Upper lobe of left lung (tissue), 6 donors: ENCODE data around the gene STAB2. TPM values are rescaled to one million over a fixed set of nuclear protein-coding genes. Genes with fewer than 3 reads are reported as not detected.

Source experiments
- ATAC-seq, 2 donors: fragments of 200-7000 bp; cut with Tn5 transposase; one replicate each; pipeline ENCODE4 v1.9.1; 2022; ENCODE audit warnings: mild to moderate bottlenecking in 2 of 2, moderate library complexity in 2 of 2; ENCODE audit not compliant: low FRiP score in 2 of 2
- DNase-seq, 2 donors: peaks; one replicate each; pipeline ENCODE4 v3.0.0-alpha.2; 2019 to 2020
- H3K27ac ChIP-seq, 4 donors: fragments of 200-600 bp; sonication (generic); one replicate each; pipeline ENCODE4 v1.5.1; 2016 to 2019
- H3K27me3 ChIP-seq, 4 donors: fragments of 200-600 bp; sonication (generic); one replicate each; pipeline ENCODE4 v1.5.1; 2017 to 2019
- H3K36me3 ChIP-seq, 4 donors: fragments of 200-600 bp; sonication (generic); one replicate each; pipeline ENCODE4 v1.5.1; 2016 to 2019
- H3K4me1 ChIP-seq, 4 donors: fragments of 200-600 bp; sonication (generic); one replicate each; pipeline ENCODE4 v1.5.1; 2018 to 2019
- H3K4me3 ChIP-seq, 4 donors: fragments of 200-600 bp; sonication (generic); one replicate each; pipeline ENCODE4 v1.5.1; 2017 to 2019; ENCODE audit warnings: mild to moderate bottlenecking in 2 of 4, moderate library complexity in 1 of 4
- H3K9me3 ChIP-seq, 4 donors: fragments of 200-600 bp; sonication (generic); one replicate each; pipeline ENCODE4 v1.5.1; 2018 to 2019
- CTCF ChIP-seq, 6 experiments: fragments of 450-650 bp in 4 of 6; fragments of 200-600 bp in 2 of 6; sonication (generic) in 2 of 6; IDR thresholded peaks; one replicate each; pipeline ENCODE4 v1.5.1; 2016 to 2019; ENCODE audit warnings: antibody characterized with exemption in 6 of 6
- EP300 ChIP-seq, 4 donors: sonication (generic); formaldehyde crosslinking; IDR thresholded peaks; one replicate each; pipeline ENCODE4 v1.5.1; 2017; ENCODE audit warnings: antibody characterized with exemption in 4 of 4, control low read depth in 2 of 4
- POLR2A ChIP-seq, 4 donors: fragments of 450-650 bp; IDR thresholded peaks; one replicate each; pipeline ENCODE4 v1.5.1; 2016 to 2017; ENCODE audit warnings: antibody characterized with exemption in 4 of 4, mild to moderate bottlenecking in 2 of 4
- POLR2AphosphoS5 ChIP-seq, 2 donors: sonication (generic); formaldehyde crosslinking; IDR thresholded peaks; one replicate each; pipeline ENCODE4 v1.5.1; 2017; ENCODE audit warnings: antibody characterized with exemption in 2 of 2
- WGBS, 2 donors: methylation state at CpG; one replicate each; pipeline ENCODE4 v1.1.5; 2017 to 2018; 5-methylcytosine and 5-hydroxymethylcytosine counted together
- total RNA-seq, 6 donors: library from RNA; depleted of rRNA in 4 of 6; stranded (reverse); fragments of >200 nt in 4 of 6; gene quantifications; one replicate each; pipeline versions ENCODE4 v1.1.0 to v1.2.1, GENCODE V29; 2016 to 2021
- donor health status: DM: no; HTN: no; CAD: no; lungs with moderate emphysema.
- donor health status: DM: no; HTN: yes; CAD: no; lungs with severe emphysema.

STAB2 gene
- total RNA-seq, 6 donors from 2014 or later, result 0.10 to 2.4 (median 0.22) TPM; not detected in 1

GRCh38 chr12:103665971-103666370 is 78.9 kb downstream of the STAB2 start:
- no peak for TF ChIP-seq POLR2AphosphoS5 (IDR thresholded peaks at IDR 0.05)
- no peak for TF ChIP-seq POLR2A (IDR thresholded peaks at IDR 0.05)
- no peak for TF ChIP-seq CTCF (IDR thresholded peaks at IDR 0.05)
- TF ChIP-seq EP300 (IDR thresholded peaks at IDR 0.05), result no peak
- ATAC-seq, result no peak

GRCh38 chr12:103667125-103667524 is 80.1 kb downstream of the STAB2 start:
- H3K27ac ChIP-seq, result no peak overlapping the region
- no peaks in the 10 kb centered on the region for H3K4me1 ChIP-seq
- ATAC-seq (no peak), DNase-seq (no peak)
- no peak overlapping the region for H3K4me3 ChIP-seq
- no peaks in the 10 kb centered on the region for H3K27me3 ChIP-seq
- no peak for TF ChIP-seq POLR2AphosphoS5 (IDR thresholded peaks at IDR 0.05)
- TF ChIP-seq CTCF (IDR thresholded peaks at IDR 0.05), result no peak
- TF ChIP-seq POLR2A (IDR thresholded peaks at IDR 0.05), result no peak
- no peak for TF ChIP-seq EP300 (IDR thresholded peaks at IDR 0.05)
- 26 to 39% methylated on average over 2 of the region's 2 CpGs for WGBS, 2 donors
- H3K9me3 ChIP-seq, result no peaks in the 10 kb centered on the region
- H3K36me3 ChIP-seq, result no peaks in the 10 kb centered on the region

More at GRCh38 chr12:103665971-103666370, 78.9 kb downstream of the STAB2 start:
- no peak for DNase-seq
- no peak overlapping the region for H3K27ac ChIP-seq
- no peaks in the 10 kb centered on the region for H3K9me3 ChIP-seq
- H3K4me1 ChIP-seq, result no peaks in the 10 kb centered on the region
- H3K27me3 ChIP-seq, result no peaks in the 10 kb centered on the region
- no peak overlapping the region for H3K4me3 ChIP-seq
- 42 to 49% methylated on average over 3 to 4 of the region's 5 CpGs for WGBS, 2 donors
- no peaks in the 10 kb centered on the region for H3K36me3 ChIP-seq

- WGBS, 2 donors, result 91% methylated on average over 8 of the region's 8 CpGs; no CpG with 5 or more reads in 1 of the 2 donors
- Histone ChIP-seq H3K27ac (no peak overlapping the region), H3K27me3 (no peaks in the 10 kb centered on the region), H3K9me3 (no peaks in the 10 kb centered on the region), H3K4me1 (no peaks in the 10 kb centered on the region), H3K4me3 (no peak overlapping the region), H3K36me3 (no peaks in the 10 kb centered on the region)
- TF ChIP-seq CTCF (IDR thresholded peaks at IDR 0.05) (no peak), POLR2AphosphoS5 (IDR thresholded peaks at IDR 0.05) (no peak), POLR2A (IDR thresholded peaks at IDR 0.05) (no peak), EP300 (IDR thresholded peaks at IDR 0.05) (no peak)
- ATAC-seq (no peak), DNase-seq (peak in 1 of 2 donors; percentile 30)
Observed at GRCh38 chr12:103668520-103668919, 81.4 kb downstream of the STAB2 start.

- no peaks in the 10 kb centered on the region for H3K4me1 ChIP-seq
- ATAC-seq (no peak), DNase-seq (no peak)
- no peaks in the 10 kb centered on the region for H3K9me3 ChIP-seq
- WGBS, 2 donors, result 97% methylated on average over 1 of the region's 1 CpG
- no peaks in the 10 kb centered on the region for H3K36me3 ChIP-seq
- TF ChIP-seq POLR2AphosphoS5 (IDR thresholded peaks at IDR 0.05) (no peak), CTCF (IDR thresholded peaks at IDR 0.05) (no peak)
- no peak overlapping the region for H3K27ac ChIP-seq
- no peaks in the 10 kb centered on the region for H3K27me3 ChIP-seq
- H3K4me3 ChIP-seq, result no peak overlapping the region
Observed at GRCh38 chr12:103671367-103671766, 84.3 kb downstream of the STAB2 start.

- 85 to 87% methylated on average over 10 of the region's 10 CpGs for WGBS, 2 donors
- H3K27ac ChIP-seq, result no peak overlapping the region
- ATAC-seq, result no peak
Observed at GRCh38 chr12:103672401-103673119, 85.5 kb downstream of the STAB2 start.

More at GRCh38 chr12:103672401-103673119, 85.5 kb downstream of the STAB2 start:
- Histone ChIP-seq H3K9me3 (no peaks in the 10 kb centered on the region), H3K27me3 (no peaks in the 10 kb centered on the region), H3K36me3 (no peaks in the 10 kb centered on the region), H3K4me3 (no peak overlapping the region), H3K4me1 (no peaks in the 10 kb centered on the region)
- TF ChIP-seq CTCF (IDR thresholded peaks at IDR 0.05) (no peak), POLR2A (IDR thresholded peaks at IDR 0.05) (no peak), POLR2AphosphoS5 (IDR thresholded peaks at IDR 0.05) (no peak), EP300 (IDR thresholded peaks at IDR 0.05) (no peak)
- DNase-seq, result no peak
